A549 (cell line): ENCODE measurements around the gene FGFR3. TPM values are rescaled to one million over a fixed set of nuclear protein-coding genes. Genes with fewer than 3 reads are reported as not detected.

ENCODE experiments used
- ATAC-seq, 2 experiments: fragments of 200-7000 bp in 1 of 2; fragments of >200 bp in 1 of 2; cut with Nextera tagmentation in 1 of 2; cut with Tn5 transposase in 1 of 2; 3 replicates each; pipeline versions ENCODE4 v1.8.0 to v1.9.1; 2018 to 2020; ENCODE audit warnings: mild to moderate bottlenecking in 1 of 2, moderate library complexity in 1 of 2
- CTCF ChIA-PET: fragments of 300-600 bp; sonication (Branson Sonifier 250); formaldehyde crosslinking; extraction: SDS; loops from one replicate; lab custom pipeline; 2021; ENCODE audit warnings: antibody characterized with exemption, inconsistent platforms; lab: Yijun Ruan, JAX
- POLR2A ChIA-PET: fragments of 350-600 bp; formaldehyde crosslinking; extraction: SDS; loops from one replicate; lab custom pipeline; 2021; ENCODE audit warnings: antibody characterized with exemption, inconsistent platforms; lab: Yijun Ruan, JAX
- DNase-seq, 2 experiments: peaks; one replicate each; pipeline versions ENCODE4 v3.0.0 to v3.0.0-alpha.2; 2011 to 2016; ENCODE audit warnings: low read depth in 1 of 2, low spot score in 1 of 2
- FAIRE-seq: peaks from 2 replicates; lab custom pipeline; 2011; peaks lifted over from hg19 to GRCh38; lab: Jason Lieb, UNC
- H3K27ac ChIP-seq, 2 experiments: fragments of >200 bp; sonication (Bioruptor Twin); formaldehyde crosslinking; 3 replicates each; pipeline ENCODE4 v1.5.1; 2016 to 2017
- H3K4me1 ChIP-seq: fragments of >200 bp; sonication (Bioruptor Twin); formaldehyde crosslinking; 3 replicates; pipeline ENCODE4 v1.6.1; 2016
- H3K4me2 ChIP-seq: fragments of >200 bp; sonication (Bioruptor Twin); formaldehyde crosslinking; 3 replicates; pipeline ENCODE4 v1.6.1; 2016
- H3K4me3 ChIP-seq: fragments of >200 bp; sonication (Bioruptor Twin); formaldehyde crosslinking; 3 replicates; pipeline ENCODE4 v1.5.1; 2016
- H3K9me3 ChIP-seq: fragments of >200 bp; sonication (Bioruptor Twin); formaldehyde crosslinking; 3 replicates; pipeline ENCODE4 v1.6.1; 2016
- CHD2 ChIP-seq: fragments of 150-350 bp; IDR thresholded peaks from 2 replicates; pipeline ENCODE4 v1.6.1; 2014; ENCODE audit warnings: low read length; ENCODE audit not compliant: partially characterized antibody
- CHD4 ChIP-seq: fragments of 200-600 bp; sonication (generic); IDR thresholded peaks from 2 replicates; pipeline ENCODE4 v1.6.1; 2016; ENCODE audit warnings: antibody characterized with exemption, mild to moderate bottlenecking, borderline replicate concordance
- FOXS1 ChIP-seq: fragments of 250-450 bp; sonication (Bioruptor Pico); IDR thresholded peaks from 2 replicates; pipeline ENCODE4 v1.5.0; 2020; ENCODE audit warnings: mild to moderate bottlenecking, moderate library complexity
- HOXB13 ChIP-seq: fragments of 250-450 bp; sonication (Bioruptor Pico); IDR thresholded peaks from 2 replicates; pipeline ENCODE4 v1.5.0; 2020; ENCODE audit warnings: low read depth, mild to moderate bottlenecking, moderate library complexity
- MAFK ChIP-seq: fragments of 450-650 bp; IDR thresholded peaks from 2 replicates; pipeline ENCODE4 v1.6.1; 2014; ENCODE audit not compliant: partially characterized antibody
- MAX ChIP-seq: IDR thresholded peaks from 2 replicates; pipeline ENCODE4 v1.6.1; 2012
- NPAS2 ChIP-seq: fragments of 250-450 bp; sonication (Bioruptor Pico); IDR thresholded peaks from 2 replicates; pipeline ENCODE4 v1.8.0; 2022; ENCODE audit warnings: mild to moderate bottlenecking, moderate library complexity, borderline replicate concordance
- NR3C1 ChIP-seq: fragments of >200 bp; sonication (Bioruptor Twin); formaldehyde crosslinking; IDR thresholded peaks from 3 replicates; pipeline ENCODE4 v1.6.1; 2017
- PBX3 ChIP-seq: IDR thresholded peaks from 2 replicates; pipeline ENCODE4 v1.6.1; 2012
- POLR2A ChIP-seq: IDR thresholded peaks from 2 replicates; pipeline ENCODE4 v1.6.1; 2012; ENCODE audit warnings: mild to moderate bottlenecking, low read length
- POLR2AphosphoS2 ChIP-seq: conservative IDR thresholded peaks from 2 replicates; pipeline ENCODE4 v1.6.1; 2012; ENCODE audit warnings: low read length, improper control_type of control experiment, inconsistent platforms
- RCOR1 ChIP-seq: fragments of 150-350 bp; IDR thresholded peaks from 2 replicates; pipeline ENCODE4 v1.6.1; 2014; ENCODE audit warnings: antibody characterized with exemption, low read length, low read depth
- TFCP2L1 ChIP-seq: fragments of 250-450 bp; sonication (Bioruptor Pico); IDR thresholded peaks from 2 replicates; pipeline ENCODE4 v1.5.0; 2021; ENCODE audit warnings: mild to moderate bottlenecking
- ZNF302 ChIP-seq: fragments of 250-450 bp; sonication (Bioruptor Pico); IDR thresholded peaks from 2 replicates; pipeline ENCODE4 v1.9.0; 2021; ENCODE audit warnings: inconsistent platforms, mild to moderate bottlenecking, moderate library complexity
- WGBS: methylation state at CpG from one replicate; pipeline ENCODE4 v1.1.6; 2017; ENCODE audit errors: missing lambda C conversion rate; 5-methylcytosine and 5-hydroxymethylcytosine counted together
- polyA plus RNA-seq, 4 experiments: library from polyadenylated mRNA; depleted of rRNA in 3 of 4; stranded (reverse); fragments of >200 nt; fragmentation: RNase III in 1 of 4; extraction: RNeasy Plus Mini Kit Qiagen cat#74134 plus additional on column Dnase treatment in 1 of 4; gene quantifications; 2 replicates in 3 of 4; 3 replicates in 1 of 4; pipeline ENCODE4 v1.2.3, GENCODE V29; 2011 to 2017
- TF ChIP-seq, protein P1 (sequence below): fragments of >200 bp; sonication (Bioruptor Twin); formaldehyde crosslinking; IDR thresholded peaks from 3 replicates; pipeline ENCODE4 v1.6.1; 2016
- TF ChIP-seq, protein P2 (sequence below): fragments of 150-350 bp; IDR thresholded peaks from 2 replicates; pipeline ENCODE4 v1.6.1; 2014; ENCODE audit warnings: low read depth, mild to moderate bottlenecking, low read length

FGFR3 gene
- polyA plus RNA-seq, 2 of the 4 experiments (the other 2 are of a cell fraction), result 1.9 to 4.8 TPM

DNA sequence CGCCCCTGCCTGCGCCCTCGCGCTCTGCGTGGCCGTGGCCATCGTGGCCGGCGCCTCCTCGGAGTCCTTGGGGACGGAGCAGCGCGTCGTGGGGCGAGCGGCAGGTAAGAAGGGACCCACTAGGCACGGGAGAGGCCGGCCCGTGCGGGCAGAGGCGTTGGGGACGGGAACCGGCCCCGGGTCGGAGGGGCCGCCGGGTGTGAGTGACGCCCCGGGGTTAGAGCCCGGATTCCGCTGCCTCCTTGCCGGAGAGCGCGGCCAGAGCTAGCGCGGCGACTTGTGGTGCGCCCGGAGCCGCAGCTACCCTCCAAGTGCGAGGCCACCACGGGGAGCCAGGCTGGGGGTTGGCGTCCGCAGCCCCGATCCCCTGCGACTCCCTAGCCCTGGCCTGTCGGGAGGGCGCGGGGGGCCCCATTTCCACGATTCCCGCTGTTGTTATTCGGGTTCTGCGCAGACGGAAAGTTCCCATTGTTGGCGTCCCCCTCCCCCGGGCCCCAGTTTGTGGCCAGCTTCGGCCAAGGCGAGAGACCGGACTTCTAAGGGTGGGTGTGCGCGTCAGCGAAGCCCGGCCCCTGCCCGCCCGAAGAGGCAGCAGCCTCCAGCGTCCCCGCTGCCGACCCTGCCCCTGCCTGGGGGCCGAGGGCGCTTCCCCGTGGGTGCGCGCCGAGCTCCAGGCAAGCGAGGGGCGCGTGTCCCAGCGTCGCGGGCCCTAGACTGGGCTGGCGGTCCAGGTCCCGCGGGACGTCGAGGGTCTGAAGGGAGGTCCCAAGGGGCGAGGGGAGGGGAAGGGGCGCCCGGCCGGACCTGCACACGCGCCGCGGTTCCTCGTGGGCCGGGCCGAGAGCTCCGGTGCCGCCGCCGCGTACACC is 1.1 kb downstream of the FGFR3 start:
- POLR2A ChIA-PET, result interaction anchor here (1.9 kb wide), 1 partner anchor 26 kb away, joined by 5 read pairs; no protein-coding TSS in a partner anchor
- peaks cover 18% of the 10 kb centered on the region for H3K4me1 ChIP-seq
- DNase-seq (peak in 1 of 2 experiments; percentile 42), ATAC-seq (peak; percentile 15 to 41; a peak in 4 of 6 replicates), FAIRE-seq (no peak)
- peak overlapping the region; percentile 62 for H3K4me3 ChIP-seq
- H3K27ac ChIP-seq, result peak overlapping the region; percentile 66 to 91
- 0% methylated on average over 12 of the region's 101 CpGs for WGBS
- CTCF ChIA-PET, result interaction anchor here (1.0 to 7.8 kb wide), 7 partner anchors 9 to 64 kb away, joined by 3 to 79 read pairs (median 6); no protein-coding TSS in a partner anchor
- H3K4me2 ChIP-seq, result peak overlapping the region; percentile 92
- no peaks in the 10 kb centered on the region for H3K9me3 ChIP-seq
- no peak for TF ChIP-seq NPAS2 (CRISPR knock-in tag)
- 0 out of 2 replicates have a peak, but pooled peaks have one; percentile 20 for TF ChIP-seq MAX
- TF ChIP-seq POLR2A, result no peak
- TF ChIP-seq, all 56 proteins: peak for 1

- peak in 1 of 2 experiments; percentile 4; a peak in 1 of 6 replicates for ATAC-seq
Measured at GRCh38 chr4:1794809-1795298, 1.8 kb downstream of the FGFR3 start.

DNA sequence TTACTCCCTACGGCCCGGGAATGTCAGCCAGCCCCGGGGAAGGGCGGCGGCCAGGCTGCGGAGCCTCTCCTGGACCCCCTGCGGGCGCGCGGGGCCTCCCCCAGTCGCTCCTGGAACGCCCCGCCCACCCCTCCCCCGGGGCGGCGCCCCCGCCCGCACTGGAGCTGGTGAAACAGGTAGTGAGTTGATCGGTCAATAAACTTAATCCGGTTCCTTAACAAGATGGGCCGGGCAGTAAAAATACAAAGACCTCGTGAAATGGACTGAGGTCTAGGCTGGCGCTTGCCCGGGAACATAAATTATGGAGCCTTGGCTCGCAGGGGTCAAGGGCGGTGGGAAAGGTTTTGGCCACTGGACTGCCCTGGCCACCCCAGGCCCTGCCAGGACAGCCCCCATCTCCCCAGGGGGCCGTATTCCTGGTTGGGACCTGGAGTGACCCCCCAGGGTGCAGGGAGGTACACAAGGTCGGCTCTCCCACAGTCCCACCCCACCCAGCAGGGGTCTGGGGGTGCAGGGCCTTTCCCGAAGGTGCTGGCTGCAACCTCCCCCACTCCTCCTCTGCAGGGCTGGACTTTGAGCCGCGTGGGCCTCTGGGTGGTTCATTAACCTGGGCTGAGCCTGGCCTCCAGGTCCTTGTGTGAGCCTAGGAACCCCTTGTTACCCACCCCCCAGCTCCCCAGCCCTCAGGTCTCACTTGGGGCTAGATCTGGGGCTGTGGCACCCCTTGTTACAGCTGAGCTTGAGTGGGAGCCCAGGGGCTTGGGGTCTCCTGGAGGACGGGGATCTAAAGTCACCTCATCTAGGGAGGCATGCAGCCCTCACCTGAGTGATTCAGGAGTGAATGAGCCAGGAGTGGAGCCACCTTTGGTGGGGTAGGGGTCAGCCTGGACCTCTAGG is 2.5 kb downstream of the FGFR3 start:
- WGBS, result 47% methylated on average over 11 of the region's 32 CpGs
- DNase-seq (no peak), FAIRE-seq (no peak), ATAC-seq (peak in 1 of 2 experiments; percentile 22; a peak in 3 of 6 replicates)
- TF ChIP-seq, protein P1, sequence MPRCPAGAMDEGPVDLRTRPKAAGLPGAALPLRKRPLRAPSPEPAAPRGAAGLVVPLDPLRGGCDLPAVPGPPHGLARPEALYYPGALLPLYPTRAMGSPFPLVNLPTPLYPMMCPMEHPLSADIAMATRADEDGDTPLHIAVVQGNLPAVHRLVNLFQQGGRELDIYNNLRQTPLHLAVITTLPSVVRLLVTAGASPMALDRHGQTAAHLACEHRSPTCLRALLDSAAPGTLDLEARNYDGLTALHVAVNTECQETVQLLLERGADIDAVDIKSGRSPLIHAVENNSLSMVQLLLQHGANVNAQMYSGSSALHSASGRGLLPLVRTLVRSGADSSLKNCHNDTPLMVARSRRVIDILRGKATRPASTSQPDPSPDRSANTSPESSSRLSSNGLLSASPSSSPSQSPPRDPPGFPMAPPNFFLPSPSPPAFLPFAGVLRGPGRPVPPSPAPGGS, result no peak
- TF ChIP-seq HOXB13 (CRISPR knock-in tag) (no peak), RCOR1 (no peak), PBX3 (no peak), CHD2 (no peak), NR3C1 (no peak), TFCP2L1 (no peak)
- H3K4me1 ChIP-seq, result peaks cover 18% of the 10 kb centered on the region
- H3K4me2 ChIP-seq, result peak overlapping the region; percentile 92
- no peaks in the 10 kb centered on the region for H3K9me3 ChIP-seq
- ChIA-PET CTCF (interaction anchor here (1.0 to 7.8 kb wide), 5 partner anchors 10 to 65 kb away, joined by 3 to 79 read pairs (median 7); no protein-coding TSS in a partner anchor), POLR2A (interaction anchor here (0.5 kb wide), 1 partner anchor 40 kb away, joined by 3 read pairs; no protein-coding TSS in a partner anchor)
- H3K4me3 ChIP-seq, result peak overlapping the region; percentile 62
- H3K27ac ChIP-seq, result peak overlapping the region; percentile 28 to 91; a peak in 4 of 6 replicates

More at GRCh38 chr4:1794809-1795298, 1.8 kb downstream of the FGFR3 start:
- CTCF ChIA-PET, result interaction anchor here (1.0 to 7.8 kb wide), 6 partner anchors 10 to 64 kb away, joined by 3 to 79 read pairs (median 6); no protein-coding TSS in a partner anchor
- no peak for FAIRE-seq
- TF ChIP-seq MAFK, result no peak
- TF ChIP-seq, protein P2, sequence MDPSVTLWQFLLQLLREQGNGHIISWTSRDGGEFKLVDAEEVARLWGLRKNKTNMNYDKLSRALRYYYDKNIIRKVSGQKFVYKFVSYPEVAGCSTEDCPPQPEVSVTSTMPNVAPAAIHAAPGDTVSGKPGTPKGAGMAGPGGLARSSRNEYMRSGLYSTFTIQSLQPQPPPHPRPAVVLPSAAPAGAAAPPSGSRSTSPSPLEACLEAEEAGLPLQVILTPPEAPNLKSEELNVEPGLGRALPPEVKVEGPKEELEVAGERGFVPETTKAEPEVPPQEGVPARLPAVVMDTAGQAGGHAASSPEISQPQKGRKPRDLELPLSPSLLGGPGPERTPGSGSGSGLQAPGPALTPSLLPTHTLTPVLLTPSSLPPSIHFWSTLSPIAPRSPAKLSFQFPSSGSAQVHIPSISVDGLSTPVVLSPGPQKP, result no peak
- TF ChIP-seq ZNF302 (CRISPR knock-in tag), result no peak
- no peak for TF ChIP-seq POLR2AphosphoS2
- no peak for TF ChIP-seq CHD4
- no peak for TF ChIP-seq FOXS1 (CRISPR knock-in tag)
- TF ChIP-seq, all 56 proteins: peak for 0
- peak overlapping the region; percentile 62 for H3K4me3 ChIP-seq
- peak overlapping the region; percentile 32 to 91; a peak in 4 of 6 replicates for H3K27ac ChIP-seq
- DNase-seq, result no peak
- no peaks in the 10 kb centered on the region for H3K9me3 ChIP-seq
- POLR2A ChIA-PET, result no interaction called here
- peak overlapping the region; percentile 92 for H3K4me2 ChIP-seq
- H3K4me1 ChIP-seq, result peaks cover 18% of the 10 kb centered on the region
- 10% methylated on average over 6 of the region's 68 CpGs for WGBS
